HG03378 (cell line): Measurements from ENCODE around the gene PARD6G.
"Not testable (repeated sequence)": the region's sequence is repeated elsewhere in the genome, so short reads cannot be mapped to it uniquely, and the experiment has no call there.

Experiments
- ATAC-seq: cut with Tn5 transposase; IDR thresholded peaks from one replicate; pipeline ENCODE4 v1.9.1; 2021; ENCODE audit warnings: mild to moderate bottlenecking, moderate library complexity; ENCODE audit not compliant: unreplicated experiment

The PARD6G gene

GRCh38 chr18:80241919-80242777 is 5.2 kb downstream of the PARD6G start:
- no peak for ATAC-seq

- ATAC-seq: no peak
These were observed 7.5 kb downstream of the PARD6G start for GRCh38 chr18:80239830-80240229.

GRCh38 chr18:80238651-80239260 is 8.6 kb downstream of the PARD6G start:
- no peak for ATAC-seq

DNA sequence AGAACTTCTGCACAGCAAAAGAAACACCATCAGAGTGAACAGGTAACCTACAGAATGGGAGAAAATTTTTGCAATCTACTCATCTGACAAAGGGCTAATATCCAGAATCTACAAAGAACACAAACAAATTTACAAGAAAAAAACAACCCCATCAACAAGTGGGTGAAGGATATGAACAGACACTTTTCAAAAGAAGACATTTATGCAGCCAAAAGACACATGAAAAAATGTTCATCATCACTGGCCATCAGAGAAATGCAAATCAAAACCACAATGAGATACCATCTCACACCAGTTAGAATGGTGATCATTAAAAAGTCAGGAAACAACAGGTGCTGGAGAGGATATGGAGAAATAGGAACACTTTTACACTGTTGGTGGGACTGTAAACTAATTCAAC is 9.8 kb downstream of the PARD6G start:
- ATAC-seq: not testable (repeated sequence)

DNA sequence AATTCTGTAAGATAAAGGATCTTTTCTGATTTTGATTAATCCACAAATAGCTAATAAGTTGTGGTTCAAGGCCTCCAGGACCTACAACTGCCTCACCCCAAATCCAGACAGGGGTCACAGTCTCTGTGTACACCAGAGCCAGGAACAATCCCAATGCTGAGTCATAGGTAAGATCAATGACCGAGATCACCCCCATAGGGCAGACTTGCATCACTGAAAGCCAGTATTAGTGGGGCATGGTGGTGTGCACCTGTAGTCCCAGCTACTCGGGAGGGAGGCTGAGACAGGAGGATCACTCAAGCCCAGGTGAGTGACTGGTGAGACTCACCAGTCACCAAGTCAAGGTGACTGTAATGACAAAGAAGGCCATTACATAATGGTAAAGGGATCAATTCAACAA is 12.9 kb downstream of the PARD6G start:
- ATAC-seq: no peak

DNA sequence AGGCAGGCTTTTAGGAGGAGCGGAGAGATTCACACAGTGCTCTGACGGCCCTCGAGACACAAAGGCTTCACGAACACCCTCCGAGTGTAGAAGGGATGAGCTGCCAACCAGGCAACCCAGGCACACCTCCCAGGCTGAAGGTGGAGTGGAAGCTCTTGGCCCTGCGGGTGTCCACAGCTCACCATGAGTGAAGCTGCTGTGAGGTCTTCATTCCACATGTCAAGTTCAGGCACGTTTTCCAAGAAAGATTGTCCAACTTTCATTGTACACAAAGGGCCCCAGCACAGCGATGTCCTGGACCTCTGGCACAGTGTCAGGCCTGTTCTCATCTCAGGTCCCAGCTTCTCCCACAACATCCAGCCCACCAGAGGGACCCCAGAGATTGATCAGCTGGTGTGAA is 13.4 kb downstream of the PARD6G start:
- ATAC-seq: no peak

GRCh38 chr18:80233201-80233835 is 14.0 kb downstream of the PARD6G start:
- ATAC-seq: no peak

DNA sequence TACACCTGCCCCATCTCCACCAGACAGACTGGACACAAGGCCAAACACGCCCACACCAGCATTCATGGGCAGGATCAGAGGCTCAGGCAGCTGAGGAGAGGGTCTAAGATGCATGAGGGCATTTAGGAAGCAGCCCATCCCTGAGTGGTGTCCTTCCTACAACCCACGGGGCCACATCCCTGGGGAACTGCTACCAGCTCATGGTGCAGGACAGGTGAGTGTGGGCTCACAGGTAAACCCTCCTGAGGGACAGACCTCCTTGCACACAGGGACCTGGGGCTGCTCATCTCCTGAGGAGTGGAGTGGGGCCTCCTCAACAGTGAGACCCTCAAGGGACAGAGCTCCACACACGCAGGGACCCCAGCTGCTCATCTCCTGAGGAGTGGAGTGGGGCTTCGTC is 14.6 kb downstream of the PARD6G start:
- no peak for ATAC-seq

DNA sequence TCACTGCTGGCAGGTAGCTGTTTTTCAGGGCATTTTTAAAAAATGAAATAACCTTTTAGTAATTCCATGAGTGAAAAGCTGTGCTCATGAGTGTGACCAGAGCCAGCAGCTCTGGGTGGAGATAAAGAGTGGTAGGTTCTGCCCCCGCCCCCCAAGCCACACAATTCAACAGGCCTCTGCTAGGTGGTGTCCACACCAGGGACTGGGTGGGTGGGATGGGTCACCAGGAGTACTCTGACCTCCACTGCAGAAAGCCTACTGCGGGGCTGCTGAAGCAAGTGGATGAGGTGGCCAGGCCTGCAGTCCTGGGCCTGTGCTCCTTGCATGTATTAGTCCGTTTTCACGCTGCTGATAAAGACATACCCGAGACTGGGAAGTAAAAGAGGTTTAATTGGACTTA is 15.3 kb downstream of the PARD6G start:
- no peak for ATAC-seq

GRCh38 chr18:80231616-80232015 is 15.7 kb downstream of the PARD6G start:
- no peak for ATAC-seq

DNA sequence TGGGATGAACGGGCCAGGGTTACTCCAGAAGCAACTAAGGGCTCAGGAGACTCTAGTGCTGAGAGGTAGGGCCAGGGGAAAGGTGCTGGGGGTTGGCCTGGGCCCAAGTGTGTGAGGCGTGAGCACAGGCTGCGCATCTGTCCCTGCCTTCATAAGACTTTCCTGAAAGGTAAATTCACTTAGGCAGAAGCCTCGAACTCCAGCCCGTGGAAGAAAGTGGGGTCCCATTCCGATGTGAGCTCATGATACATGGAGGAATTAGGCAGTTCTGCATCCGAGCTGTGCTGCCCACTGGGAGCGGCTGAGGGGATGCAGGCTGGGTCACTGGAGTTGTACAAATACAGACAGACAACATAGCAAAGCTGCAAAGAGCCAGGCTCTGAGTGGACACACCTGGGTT is 16.2 kb downstream of the PARD6G start:
- ATAC-seq: no peak

DNA sequence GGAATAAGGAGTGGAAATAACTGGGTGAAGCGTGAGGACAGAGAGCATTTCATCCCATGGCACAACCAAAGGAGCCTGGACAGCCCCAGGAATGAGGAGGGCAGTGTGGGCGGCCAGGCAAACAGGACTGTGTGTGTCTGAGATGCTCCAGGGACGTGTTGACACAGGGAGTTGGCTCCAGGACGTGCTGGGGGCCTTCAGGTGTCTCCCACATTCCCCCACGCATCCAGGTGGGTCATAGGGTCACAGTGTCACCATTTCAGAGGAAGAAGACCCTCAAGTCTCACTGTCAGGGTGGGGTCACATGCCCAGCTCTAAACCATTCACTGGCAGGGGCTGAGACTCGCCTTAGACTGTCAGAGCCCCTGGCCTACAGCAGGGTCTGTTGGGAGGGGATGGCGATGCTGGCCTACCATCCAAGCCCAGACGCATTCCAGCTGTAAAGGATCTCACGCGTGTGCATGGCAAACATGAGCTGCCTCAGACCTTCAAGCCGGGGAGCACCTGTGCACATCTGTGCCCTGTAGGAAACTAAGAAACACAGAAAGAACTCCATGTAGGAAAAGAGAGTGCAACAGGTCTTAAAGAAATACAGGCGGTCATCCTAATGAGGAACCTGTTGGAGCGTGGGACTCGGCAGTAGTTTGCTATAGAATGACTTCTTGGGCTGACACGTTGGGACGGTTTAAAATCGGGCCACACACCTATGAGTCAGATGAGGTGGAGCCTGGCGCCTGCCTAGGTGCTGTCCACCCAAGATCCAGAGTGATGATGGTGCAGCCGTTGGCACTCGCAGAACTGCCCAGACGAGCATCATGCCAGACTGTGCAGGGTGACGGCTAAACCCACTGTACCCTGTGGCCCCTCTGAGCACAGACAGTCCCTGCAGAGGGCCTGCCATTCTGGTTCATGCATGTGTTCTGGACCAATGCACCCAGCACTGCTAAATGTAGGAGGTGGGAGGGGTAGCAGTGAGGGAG is 17.3 kb downstream of the PARD6G start:
- ATAC-seq: no peak

DNA sequence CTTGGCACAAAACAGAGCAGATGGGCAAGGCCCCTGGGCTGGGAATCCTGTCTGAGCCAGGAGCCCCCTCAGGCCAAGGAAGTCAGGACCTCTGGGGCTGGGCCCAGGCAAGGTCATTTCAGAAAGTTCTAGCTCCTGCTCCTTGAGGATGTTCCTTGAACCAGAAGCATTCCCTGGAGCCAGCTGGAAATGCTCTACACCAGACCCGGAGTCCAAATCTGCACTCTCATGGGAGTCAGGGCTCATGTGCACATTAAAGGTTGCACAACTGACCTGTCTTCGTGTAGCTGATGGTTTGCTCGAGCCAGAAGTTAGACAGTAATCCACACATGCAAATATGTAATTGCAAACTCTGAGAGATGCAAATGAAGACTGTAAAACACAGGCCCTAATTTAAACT is 18.0 kb downstream of the PARD6G start:
- no peak for ATAC-seq

DNA sequence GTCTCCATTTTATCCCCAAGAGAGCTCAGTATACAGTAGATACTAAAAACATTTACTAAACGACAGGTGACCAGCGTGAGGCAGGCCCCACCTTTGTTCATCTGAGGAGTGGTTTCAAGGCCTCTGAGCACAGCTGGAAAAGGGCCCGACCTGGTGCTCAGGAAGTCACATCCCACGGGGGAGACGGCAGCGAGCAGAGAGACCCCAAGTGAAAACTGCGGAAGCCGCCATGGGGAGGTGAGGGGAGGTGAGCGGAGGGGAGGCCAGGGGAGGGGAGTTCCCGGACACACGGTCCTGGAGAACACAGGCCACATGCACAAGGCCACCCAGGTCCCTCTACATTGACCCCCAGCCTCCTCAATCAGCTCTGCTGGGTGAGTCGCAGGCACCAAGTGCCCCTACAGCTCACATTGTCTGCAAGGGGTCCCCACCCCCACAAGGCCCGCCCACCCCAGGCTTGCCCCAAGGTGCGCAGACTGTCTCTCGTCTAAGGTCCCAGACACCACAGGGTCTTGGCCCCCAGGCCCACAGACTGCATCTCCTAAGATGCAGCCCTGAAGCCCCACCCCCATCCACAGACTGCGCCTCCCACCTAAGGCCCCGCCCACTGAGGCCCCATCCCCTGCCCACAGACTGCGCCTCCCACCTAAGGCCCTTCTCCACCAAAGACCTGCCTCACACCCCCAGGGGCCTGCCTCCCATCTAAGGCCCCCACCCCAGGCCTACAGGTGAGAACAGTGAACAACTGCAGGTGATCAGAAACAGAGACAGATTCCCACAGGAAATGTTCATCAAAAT is 19.1 kb downstream of the PARD6G start:
- no peak for ATAC-seq

DNA sequence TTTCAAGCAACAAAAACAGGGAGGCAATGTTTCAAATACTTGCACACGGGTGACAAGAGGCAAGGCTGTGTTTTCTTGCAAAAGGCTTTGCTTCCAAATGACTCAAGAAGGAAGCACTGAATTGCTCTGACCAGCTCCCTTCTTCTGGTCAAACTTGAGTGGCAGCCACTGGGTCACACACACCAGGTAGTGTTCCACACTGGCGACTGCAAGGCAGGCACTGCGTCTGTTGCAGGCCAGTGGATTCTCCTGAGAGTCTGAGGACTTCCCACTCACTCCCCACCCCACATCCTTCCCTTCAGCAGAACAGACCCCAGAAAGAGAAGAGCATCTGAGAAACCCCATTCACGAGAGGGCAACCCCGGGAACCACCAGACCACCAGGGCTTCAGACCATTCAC is 19.8 kb downstream of the PARD6G start:
- no peak for ATAC-seq

DNA sequence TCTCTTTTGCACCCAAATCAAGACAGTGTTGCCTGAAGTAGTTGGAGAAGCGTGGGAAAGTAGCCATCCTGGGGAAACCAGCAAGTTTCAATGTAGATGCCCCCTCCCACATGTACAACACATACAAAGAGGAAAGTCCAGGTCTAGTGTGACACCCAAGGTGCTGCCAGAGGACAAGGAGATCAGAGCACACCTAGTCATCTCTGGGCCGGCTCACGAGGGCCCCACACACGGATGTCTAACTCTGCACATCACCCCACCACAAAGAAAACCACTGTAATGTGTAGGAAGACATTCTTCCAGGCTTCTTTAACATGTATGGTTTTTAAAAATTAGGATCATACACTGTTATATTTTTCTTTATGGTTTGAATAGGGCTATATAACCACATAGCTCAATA is 21.6 kb downstream of the PARD6G start:
- no peak for ATAC-seq

DNA sequence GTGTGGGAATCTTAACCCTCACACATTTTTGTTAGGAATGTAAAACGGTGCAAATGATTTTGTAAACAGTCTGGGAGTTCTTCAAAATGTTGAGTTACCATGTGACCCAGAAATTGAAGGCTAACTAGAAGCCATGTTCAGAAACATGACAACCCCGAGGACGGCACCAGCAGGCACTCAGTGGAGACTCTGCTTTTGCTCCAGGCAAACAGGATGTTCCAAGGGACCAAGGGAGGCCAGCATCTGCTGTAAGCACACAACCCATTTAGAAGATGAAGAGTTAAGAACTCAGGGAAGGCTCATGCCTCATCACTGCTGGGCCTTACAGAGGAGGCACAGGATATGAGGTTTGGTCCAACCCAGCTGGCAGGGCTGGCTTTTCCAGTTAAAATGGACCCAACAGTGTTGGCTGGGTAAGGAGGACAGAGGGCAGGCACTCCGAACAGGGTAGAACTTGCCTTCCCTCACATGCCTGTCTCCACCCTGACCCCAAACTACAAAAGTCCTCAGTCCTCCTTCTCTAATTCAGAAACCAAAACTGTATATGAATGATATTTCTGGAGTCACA is 23.6 kb downstream of the PARD6G start:
- ATAC-seq: no peak

DNA sequence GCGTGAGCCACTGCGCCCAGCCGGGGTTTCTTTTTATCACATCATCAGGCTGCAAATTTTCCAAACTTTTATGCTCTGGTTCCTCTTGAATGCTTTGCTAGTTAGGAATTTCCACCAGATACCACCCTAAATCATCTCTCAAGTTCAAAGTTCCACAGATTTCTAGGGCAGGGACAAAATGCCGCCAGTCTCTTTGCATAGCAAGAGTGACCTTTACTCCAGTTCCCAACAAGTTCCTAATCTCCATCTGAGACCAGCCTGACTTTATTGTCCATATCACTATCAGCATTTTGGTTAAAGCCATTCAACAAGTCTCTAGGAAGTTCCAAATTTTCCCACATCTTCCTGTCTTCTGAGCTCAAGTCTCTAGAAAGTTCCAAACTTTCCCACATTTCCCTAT is 27.8 kb downstream of the PARD6G start:
- not testable (repeated sequence) for ATAC-seq

GRCh38 chr18:80218341-80219227 is 28.7 kb downstream of the PARD6G start:
- no peak for ATAC-seq
